Right renal cortex interstitium (tissue), 3 donors: Measurements from ENCODE around the gene MFSD2A. TPM values are rescaled to one million over a fixed set of nuclear protein-coding genes. Genes with fewer than 3 reads are reported as not detected.
"Not testable (repeated sequence)": the region's sequence is repeated elsewhere in the genome, so short reads cannot be mapped to it uniquely, and the experiment has no call there.

Source experiments
- DNase-seq, 3 donors: peaks; one replicate each; pipeline ENCODE4 v3.0.0-alpha.2; 2013; ENCODE audit warnings: low read depth in 3 of 3, low spot score in 2 of 3
- polyA plus RNA-seq, 3 donors: library from polyadenylated mRNA; unstranded; fragments of 120-200 nt; gene quantifications; one replicate each; pipeline ENCODE4 v1.2.1, GENCODE V29; 2013; ENCODE audit not compliant: insufficient read length in 3 of 3

MFSD2A gene
- 1 to 10 TPM; 1.8 to 2.2 (median 2.2) TPM for polyA plus RNA-seq

DNA sequence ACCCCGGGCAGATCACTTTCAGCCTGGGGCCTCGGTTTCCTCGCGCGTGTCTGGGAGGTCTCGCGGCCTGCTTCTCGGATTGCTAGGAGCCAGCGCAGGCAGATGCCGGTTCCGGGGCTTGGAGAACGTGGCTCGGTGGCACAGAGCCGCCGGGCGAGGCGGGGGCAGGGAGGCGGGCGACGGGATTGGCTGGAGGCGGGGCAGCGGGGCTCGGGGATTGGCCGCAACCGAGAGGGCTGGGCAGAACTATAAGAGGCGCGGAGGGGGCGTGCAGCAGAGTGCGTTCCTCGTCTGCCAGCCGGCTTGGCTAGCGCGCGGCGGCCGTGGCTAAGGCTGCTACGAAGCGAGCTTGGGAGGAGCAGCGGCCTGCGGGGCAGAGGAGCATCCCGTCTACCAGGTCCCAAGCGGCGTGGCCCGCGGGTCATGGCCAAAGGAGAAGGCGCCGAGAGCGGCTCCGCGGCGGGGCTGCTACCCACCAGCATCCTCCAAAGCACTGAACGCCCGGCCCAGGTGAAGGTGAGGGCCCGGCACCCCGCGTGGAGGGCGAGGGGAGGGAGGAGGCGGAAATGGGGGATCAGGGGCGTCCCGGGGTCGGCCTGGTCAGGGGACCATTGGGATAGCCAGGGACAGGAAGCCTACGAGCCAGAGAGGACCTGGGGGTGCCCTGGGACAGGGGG lies at the start of gene MFSD2A:
Gene MFSD2A (plus strand): TSS at position 276 of the 677 bp plus-strand sequence. CDS start 148 bp downstream, at position 424.
- DNase-seq, result peak in 2 of 3 donors; percentile 42 to 66

DNA sequence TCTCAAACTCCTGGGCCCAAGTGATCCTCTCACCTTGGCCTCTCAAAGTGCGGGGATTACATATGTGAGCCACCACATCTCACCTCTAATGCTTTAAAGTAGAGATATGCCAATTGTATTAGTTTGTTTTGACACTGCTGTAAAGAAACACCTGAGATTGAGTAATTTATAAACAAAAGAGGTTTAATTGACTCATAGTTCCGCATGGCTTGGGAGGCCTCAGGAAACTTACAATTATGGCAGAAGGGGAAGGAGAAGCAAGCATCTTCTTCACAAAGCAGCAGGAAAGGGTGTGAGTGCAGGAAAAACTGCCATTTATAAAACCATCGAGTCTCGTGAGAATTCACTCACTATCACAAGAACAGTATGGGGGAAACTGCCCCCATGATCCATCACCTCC lies 49.8 kb upstream of the MFSD2A start:
- no peak for DNase-seq

DNA sequence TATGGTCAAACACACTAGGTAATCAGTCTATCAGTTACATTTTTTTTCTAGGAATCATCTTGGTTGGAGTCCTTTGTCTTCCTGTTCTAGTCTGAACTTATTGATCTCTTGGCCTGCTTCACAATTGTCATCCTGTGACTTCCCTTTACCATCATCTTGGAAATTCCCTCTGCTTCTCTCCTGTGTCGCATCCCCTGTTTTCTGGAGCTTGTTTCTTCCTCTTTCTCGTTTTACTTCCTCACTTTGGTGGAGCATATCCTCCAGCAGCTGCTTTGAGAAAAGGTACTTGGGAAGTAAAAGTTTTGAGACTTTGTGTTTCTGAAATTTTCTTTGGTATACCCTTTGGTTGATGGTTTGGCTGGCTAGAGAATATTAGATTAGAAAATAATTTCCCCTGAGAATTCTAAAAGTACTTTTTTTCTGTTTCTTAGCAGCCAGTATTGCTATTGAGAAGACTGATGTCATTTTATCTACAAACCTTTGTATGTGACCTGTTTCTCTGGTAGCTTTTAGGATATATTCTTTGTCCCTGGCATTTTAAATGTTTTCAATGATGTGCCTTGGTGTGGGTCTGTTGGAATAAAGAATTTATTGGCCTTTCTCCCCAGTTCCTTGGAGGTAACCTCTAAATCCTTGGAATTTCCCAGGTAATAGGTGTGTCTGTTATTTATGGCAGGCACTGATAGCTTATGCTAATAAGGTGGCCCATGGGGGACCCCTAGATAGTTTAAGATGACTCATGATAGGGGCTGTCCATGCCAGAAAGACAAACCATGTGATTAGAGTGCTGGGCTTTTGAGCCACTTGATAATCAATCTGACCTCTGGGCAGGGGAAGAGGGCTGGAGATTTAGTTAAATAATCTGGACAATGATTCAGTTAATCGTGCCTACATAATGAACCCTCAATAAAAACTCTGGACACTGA lies 47.2 kb upstream of the MFSD2A start:
- no peak for DNase-seq

- no peak for DNase-seq
Measured at GRCh38 chr1:39908534-39908933, 46.4 kb upstream of the MFSD2A start.

DNA sequence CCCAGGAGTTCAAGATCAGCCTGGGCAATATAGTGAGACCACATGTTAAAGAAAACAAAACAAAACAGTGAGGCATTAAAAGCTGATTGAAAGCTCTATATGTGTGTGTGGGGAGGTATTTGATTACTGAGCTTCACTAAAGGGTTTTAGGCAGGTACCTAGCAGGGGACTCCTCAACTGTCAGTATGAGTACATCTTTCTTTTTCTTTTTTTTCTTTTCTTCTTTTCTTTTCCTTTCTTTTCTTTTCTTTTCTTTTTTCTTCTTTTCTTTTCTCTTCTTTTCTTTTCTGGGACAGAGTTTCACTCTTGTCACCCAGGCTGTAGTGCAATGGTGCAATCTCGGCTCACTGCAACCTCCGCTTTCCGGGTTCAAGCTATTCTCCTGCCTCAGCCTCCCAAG lies 44.7 kb upstream of the MFSD2A start:
- DNase-seq, result no peak

DNA sequence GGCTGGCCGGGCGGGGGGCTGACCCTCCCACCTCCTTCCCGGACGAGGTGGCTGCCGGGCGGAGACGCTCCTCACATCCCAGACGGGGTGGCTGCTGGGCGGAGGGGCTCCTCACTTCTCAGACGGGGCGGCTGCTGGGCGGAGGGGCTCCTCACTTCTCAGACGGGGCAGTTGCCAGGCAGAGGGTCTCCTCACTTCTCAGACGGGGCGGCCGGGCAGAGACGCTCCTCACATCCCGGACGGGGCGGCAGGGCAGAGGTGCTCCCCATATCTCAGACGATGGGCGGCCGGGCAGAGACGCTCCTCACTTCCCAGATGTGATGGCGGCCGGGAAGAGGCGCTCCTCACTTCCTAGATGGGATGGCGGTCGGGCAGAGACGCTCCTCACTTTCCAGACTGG lies 41.8 kb upstream of the MFSD2A start:
- DNase-seq, result not testable (repeated sequence)

DNA sequence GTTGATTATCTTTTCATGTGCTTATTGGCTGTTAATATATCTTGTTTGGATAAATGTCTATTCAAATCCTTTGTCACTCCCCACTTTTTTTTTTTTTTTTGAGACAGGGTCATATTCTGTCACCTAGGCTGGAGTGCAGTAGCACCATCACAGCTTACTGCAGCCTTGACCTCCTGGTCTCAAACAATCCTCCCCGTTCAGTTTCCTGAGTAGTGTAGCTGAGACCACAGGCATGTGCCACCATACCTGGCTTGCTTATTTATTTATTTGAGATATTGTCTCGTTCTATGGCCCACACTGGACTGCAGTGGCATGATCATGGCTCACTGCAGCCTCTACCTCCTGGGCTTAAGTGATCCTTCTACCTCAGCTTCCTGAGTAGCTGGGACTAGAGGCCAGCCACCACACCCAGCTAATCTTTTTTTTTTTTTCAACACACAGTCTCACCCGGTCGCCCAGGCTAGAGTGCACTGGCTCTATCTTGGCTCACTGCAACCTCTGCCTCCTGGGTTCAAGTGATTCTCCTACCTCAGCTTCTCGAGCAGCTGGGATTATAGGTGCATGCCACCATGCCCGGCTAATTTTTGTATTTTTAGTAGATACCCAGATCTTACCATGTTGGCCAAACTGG lies 39.3 kb upstream of the MFSD2A start:
- DNase-seq, result no peak

- DNase-seq, result no peak
Measured at GRCh38 chr1:39917825-39918224, 37.1 kb upstream of the MFSD2A start.

DNA sequence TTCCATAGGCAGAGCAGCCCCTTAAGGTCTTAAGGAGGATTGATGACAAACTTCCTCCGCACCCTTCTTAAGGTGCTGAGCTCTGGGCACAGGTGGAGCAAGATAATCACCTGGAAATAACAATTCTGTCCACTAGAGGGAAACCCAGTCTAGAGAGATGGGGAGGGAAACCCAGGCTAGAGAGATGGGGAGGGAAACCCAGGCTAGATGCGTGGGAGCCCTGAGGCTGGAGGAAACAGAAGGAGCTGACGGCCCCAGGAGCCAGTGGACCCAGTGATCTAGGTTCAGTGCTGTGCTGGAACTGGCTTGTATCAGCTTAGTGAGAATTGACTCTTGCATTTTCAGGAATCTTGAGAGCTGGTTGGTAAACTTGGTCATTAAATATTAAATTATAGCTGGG lies 35.4 kb upstream of the MFSD2A start:
- DNase-seq, result peak in 2 of 3 donors; percentile 60 to 65

- DNase-seq, result no peak
Measured at GRCh38 chr1:39922251-39922688, 32.7 kb upstream of the MFSD2A start.

GRCh38 chr1:39925721-39926342 lies 29.1 kb upstream of the MFSD2A start:
- DNase-seq, result no peak

DNA sequence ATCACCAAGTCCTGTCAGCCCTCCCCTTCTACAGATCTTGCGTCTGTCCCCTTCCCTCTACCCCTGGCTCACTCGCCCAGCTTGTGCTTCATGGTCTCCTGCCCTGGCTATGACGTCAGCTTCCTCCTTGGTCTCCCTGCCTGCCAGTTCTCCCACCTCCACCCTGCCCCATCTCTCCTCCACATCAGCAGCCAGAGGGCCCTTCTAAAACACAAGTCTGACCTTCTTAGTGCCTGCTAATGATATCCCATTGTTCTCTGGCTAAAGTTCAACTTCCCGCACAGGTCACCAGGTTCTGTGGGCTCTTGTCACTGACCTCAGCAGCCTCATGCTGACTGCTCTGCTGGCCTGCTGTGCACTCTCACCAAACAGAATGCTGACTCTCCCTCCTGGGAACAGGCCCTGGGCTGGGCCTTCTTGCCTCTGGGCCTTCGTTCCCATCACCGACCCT lies 28.6 kb upstream of the MFSD2A start:
- DNase-seq, result no peak

DNA sequence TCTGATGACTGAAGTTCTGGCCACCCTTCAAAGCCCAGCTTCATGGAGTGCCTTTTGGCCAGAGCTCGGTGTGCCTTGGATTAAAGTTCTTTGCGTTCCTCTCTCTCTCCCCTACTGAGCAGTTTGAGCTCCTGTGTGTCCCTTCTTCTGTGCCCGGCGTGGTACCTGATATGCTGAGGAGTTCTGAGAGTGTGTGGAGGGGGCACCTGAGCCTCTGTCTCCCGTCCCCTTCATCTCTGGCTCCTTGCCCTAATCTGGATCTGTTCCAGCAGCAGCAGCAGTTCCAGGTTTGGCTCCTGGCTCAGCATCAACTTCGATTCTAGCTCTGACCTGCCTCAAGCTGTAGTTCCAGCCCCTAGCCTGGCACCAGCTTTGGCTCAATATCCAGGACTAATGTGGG lies 28.1 kb upstream of the MFSD2A start:
- no peak for DNase-seq

DNA sequence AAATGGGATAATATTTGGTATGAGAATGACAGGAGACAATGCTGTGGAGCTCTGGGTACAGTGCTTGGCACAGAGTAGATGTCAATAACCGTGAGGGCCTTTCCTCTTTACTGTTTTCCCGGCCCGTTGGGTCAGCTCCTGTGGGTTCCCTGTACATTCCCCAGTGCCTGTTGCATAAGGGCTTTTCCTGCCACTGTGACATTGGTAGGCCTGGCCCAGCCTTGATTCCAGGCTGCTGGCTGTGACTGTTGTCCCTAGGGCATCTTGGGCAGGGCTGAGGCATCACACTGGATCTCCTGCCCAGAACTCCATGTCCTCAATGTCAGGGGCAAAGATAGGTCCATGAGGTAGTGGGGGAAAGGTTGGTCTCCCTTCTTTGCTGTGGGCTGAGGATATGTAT lies 27.4 kb upstream of the MFSD2A start:
- no peak for DNase-seq

- no peak for DNase-seq
Measured at GRCh38 chr1:39928809-39929587, 25.9 kb upstream of the MFSD2A start.

DNA sequence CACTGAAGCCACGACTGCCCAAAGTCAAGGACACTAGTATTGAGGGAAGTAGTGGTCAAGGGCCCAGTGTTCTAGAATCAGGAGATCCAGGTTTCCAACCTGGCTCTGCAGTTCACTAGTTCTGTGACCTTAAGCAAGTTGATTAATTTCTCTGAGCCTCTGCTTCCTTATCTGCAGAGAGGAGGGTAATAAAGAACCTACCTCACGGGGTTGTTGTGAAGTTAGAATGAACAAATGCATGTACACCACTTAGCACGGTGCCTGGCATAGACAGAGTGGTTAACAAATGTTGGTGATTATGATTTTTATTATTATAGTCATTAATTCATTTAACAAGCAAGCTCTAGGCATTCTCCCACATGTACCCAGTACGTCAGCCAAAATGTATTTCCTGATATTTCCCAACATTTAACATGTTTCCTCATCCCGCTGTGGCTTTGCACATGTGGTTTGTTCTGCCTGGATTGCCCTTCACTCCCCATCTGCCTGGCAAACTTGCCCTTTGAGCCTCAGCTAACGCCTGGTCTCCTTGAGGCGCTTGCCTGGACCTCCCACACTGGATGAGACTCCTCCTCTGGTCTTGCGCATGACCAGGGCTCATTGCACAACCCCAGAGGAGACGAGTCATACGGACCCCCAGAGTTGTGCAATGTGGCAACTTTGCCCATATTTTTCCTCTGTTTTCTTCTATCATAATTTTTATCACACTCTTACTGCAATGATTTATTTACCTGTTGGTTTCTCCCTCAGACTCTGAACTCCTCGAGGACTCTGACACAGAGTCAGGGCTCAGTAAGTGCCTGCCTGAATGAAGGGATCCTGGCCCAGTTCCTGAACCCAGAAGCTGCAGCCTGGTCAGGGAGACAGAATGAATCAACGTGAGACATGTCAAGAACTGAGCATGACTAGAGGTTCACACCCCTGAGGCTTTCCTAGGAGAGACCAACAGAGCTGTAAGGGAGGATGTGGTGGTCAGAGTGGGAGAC lies 20.7 kb upstream of the MFSD2A start:
- no peak for DNase-seq

DNA sequence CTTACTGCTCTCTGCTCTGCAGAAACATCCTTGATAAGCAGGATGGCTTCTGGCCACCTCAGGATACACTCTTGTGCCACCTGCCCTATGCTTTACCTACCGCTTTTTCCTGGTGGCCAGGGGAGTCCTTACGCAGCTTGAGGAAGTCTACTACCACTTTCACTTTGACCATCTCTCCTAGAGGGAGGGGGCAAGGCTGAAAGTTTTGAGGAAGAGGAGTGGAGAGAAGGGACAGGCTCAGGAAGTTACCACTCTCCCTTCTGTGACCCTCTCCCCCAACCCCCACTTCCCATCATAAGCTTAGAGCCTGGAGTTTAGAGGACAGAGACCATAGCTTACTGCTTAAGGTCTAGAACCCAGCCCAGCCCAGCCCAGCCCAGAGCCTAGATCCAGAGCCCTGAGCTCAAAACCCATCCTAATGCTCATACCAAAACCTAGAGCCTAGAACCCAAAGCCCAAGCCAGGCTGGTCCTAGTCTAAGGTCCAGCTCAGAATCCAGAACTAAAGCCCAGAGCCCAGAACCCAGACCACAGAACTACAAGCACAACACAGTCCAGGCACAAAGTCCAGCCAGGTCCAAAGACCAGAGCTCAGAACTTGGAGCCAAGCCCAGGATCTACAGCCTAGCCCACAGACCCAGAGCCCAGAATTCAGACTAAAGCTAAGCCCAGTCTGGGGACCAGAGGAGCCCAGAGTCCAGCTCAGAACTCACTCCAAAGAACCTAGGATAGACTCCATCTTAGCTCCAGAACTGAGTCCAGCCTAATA lies 18.0 kb upstream of the MFSD2A start:
- DNase-seq, result no peak

DNA sequence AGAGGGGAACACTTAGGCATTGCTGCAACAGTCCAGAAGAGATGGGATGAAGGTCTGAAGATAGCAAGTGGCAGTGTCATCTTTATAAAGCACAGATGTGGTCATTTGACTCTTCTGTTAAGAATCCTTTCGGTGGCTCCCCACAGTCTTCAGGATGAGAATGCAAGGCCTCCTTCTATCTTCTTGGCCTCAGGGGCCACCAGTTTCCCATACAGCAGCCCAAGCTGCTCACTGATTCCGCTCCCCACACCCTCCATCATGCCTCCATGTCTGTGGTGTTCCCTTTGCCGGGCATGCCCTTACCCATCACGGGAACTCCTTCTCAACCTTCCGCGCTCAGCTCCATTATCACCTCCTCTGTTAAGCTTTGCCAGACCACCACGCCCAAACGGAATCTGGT lies 16.1 kb upstream of the MFSD2A start:
- DNase-seq, result no peak
